Parathyroid adenoma (tissue), 2 donors: Measurements from ENCODE around the gene ZG16.
A peak's percentile ranks its signal among the peaks of the same experiment; 100 is the strongest.

Experiments
- H2AFZ ChIP-seq: fragments of 300-600 bp; sonication (generic); one replicate; pipeline ENCODE4 v1.7.0; 2017; ENCODE audit warnings: antibody characterized with exemption, mild to moderate bottlenecking
- H3K27ac ChIP-seq: fragments of 300-600 bp; sonication (generic); one replicate; pipeline ENCODE4 v1.7.0; 2017
- H3K27me3 ChIP-seq: fragments of 300-600 bp; sonication (generic); one replicate; pipeline ENCODE4 v1.7.0; 2017; ENCODE audit warnings: low read length; ENCODE audit not compliant: control insufficient read depth, insufficient read depth
- H3K36me3 ChIP-seq: fragments of 300-600 bp; sonication (generic); one replicate; pipeline ENCODE4 v1.7.0; 2017; ENCODE audit warnings: low read length; ENCODE audit not compliant: control insufficient read depth, insufficient read depth
- H3K4me1 ChIP-seq: fragments of 300-600 bp; sonication (generic); one replicate; pipeline ENCODE4 v1.7.0; 2017; ENCODE audit warnings: control low read depth
- H3K4me2 ChIP-seq: fragments of 300-600 bp; sonication (generic); one replicate; pipeline ENCODE4 v1.7.0; 2017; ENCODE audit warnings: low read length
- H3K4me3 ChIP-seq: fragments of 300-600 bp; sonication (generic); one replicate; pipeline ENCODE4 v1.7.0; 2017; ENCODE audit warnings: low read depth, low read length
- H3K79me2 ChIP-seq: fragments of 300-600 bp; sonication (generic); one replicate; pipeline ENCODE4 v1.7.0; 2017; ENCODE audit warnings: control low read depth
- H3K9ac ChIP-seq: fragments of 300-600 bp; sonication (generic); one replicate; pipeline ENCODE4 v1.7.0; 2017; ENCODE audit warnings: mild to moderate bottlenecking
- H3K9me3 ChIP-seq: fragments of 300-600 bp; sonication (generic); one replicate; pipeline ENCODE4 v1.7.0; 2017; ENCODE audit warnings: low read length; ENCODE audit not compliant: control insufficient read depth
- TF ChIP-seq, protein P1 (sequence below): fragments of 300-600 bp; sonication (generic); IDR thresholded peaks from one replicate; pipeline ENCODE4 v1.7.0; 2017; ENCODE audit warnings: antibody characterized with exemption, mild to moderate bottlenecking
- donor health status: primary hyperparathyroidism.

The ZG16 gene

DNA sequence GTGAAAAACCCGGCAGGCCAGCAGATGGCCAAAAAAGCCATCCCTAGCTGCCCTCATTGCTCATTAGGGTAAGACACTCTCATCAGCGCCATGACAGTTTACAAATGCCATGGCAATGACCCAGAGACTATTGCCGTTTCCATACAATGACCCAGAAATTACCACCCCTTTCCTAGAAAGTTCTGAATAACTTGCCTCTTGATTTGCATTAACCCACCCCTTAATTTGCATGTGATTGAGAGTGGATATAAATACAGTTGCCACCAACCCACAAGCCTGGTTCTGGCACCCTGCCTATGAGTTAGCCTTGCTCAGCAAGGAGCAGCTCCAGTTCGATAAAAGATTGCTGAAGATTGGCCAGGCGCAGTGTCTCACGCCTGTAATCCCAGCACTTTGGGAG is 16.2 kb upstream of the ZG16 start:
- TF ChIP-seq, protein P1, sequence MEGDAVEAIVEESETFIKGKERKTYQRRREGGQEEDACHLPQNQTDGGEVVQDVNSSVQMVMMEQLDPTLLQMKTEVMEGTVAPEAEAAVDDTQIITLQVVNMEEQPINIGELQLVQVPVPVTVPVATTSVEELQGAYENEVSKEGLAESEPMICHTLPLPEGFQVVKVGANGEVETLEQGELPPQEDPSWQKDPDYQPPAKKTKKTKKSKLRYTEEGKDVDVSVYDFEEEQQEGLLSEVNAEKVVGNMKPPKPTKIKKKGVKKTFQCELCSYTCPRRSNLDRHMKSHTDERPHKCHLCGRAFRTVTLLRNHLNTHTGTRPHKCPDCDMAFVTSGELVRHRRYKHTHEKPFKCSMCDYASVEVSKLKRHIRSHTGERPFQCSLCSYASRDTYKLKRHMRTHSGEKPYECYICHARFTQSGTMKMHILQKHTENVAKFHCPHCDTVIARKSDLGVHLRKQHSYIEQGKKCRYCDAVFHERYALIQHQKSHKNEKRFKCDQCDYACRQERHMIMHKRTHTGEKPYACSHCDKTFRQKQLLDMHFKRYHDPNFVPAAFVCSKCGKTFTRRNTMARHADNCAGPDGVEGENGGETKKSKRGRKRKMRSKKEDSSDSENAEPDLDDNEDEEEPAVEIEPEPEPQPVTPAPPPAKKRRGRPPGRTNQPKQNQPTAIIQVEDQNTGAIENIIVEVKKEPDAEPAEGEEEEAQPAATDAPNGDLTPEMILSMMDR, result no peak
- no peak overlapping the region for H2AFZ ChIP-seq
- H3K27me3 ChIP-seq, result no peaks in the 10 kb centered on the region
- peaks cover 29% of the 10 kb centered on the region for H3K4me1 ChIP-seq
- H3K36me3 ChIP-seq, result no peaks in the 10 kb centered on the region
- H3K9me3 ChIP-seq, result no peaks in the 10 kb centered on the region
- H3K4me2 ChIP-seq, result no peak overlapping the region
- no peak overlapping the region for H3K9ac ChIP-seq
- H3K4me3 ChIP-seq, result no peak overlapping the region
- no peaks in the 10 kb centered on the region for H3K79me2 ChIP-seq
- peak overlapping the region; percentile 85 for H3K27ac ChIP-seq

DNA sequence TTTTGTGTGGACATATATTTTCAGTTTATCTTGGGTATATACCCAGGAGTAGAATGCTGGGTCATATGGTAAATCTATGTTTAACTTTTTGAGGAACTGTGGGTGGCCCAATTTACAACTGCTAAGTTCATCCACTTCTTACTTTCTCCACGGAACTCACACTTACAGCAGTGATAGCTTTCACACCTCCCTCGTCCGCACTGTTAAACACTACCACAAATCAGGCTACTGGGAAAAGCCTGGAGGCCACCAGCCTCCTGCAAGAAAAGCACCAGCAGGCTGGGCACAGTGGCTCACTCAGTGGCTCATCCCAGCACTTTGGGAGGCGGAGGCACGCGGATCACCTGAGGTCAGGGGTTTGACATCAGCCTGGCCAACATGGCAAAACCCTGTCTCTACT is 14.7 kb upstream of the ZG16 start:
- Histone ChIP-seq H2AFZ (no peak overlapping the region), H3K4me2 (no peak overlapping the region), H3K79me2 (no peaks in the 10 kb centered on the region), H3K9me3 (no peaks in the 10 kb centered on the region), H3K4me3 (no peak overlapping the region), H3K27me3 (no peaks in the 10 kb centered on the region), H3K36me3 (no peaks in the 10 kb centered on the region), H3K9ac (no peak overlapping the region), H3K27ac (no peak overlapping the region), H3K4me1 (peaks cover 28% of the 10 kb centered on the region)
- TF ChIP-seq, protein P1, result no peak

DNA sequence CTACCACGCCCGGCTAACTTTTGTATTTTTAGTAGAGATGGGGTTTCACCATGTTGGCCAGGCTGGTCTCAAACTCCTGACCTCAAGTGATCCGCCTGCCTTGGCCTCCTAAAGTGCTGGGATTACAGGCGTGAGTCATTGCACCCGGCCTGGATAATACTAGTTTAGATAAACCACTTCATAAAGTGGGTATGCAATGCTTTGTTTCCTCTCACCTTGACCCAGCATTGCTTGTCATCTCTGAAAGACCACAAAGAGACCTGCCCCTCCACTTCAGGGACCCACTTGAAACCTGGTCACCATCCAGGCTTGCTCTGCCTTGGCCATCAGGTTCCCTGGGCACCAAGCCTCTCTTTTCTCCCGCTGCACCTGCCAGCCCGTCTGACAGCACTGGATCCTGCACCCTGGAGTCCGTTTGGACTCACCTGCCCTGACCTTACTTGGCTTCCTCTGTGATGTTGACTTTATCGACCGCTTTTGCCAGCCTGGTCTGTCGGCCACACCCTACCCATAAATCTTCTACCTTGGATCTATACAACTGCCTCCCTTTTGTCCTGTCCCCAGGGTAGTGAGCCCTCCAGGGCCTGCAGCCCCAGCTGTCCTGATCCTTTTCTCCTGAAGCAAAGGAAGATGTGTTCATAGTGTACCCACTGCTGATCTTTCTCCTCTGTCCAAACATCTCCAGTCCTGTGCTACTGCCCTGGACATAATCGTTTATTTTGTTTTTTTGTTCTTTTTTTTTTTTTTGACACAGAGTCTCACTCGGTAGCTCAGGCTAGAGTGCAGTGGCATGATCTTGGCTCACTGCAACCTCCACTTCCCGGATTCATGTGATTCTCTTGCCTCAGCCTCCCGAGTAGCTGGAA is 12.7 kb upstream of the ZG16 start:
- Histone ChIP-seq H3K79me2 (no peaks in the 10 kb centered on the region), H3K36me3 (no peaks in the 10 kb centered on the region), H3K4me2 (no peak overlapping the region), H2AFZ (peak overlapping the region; percentile 62), H3K9me3 (no peaks in the 10 kb centered on the region), H3K4me3 (no peak overlapping the region), H3K27me3 (no peaks in the 10 kb centered on the region), H3K4me1 (peaks cover 23% of the 10 kb centered on the region), H3K9ac (no peak overlapping the region), H3K27ac (no peak overlapping the region)
- TF ChIP-seq, protein P1, result no peak

DNA sequence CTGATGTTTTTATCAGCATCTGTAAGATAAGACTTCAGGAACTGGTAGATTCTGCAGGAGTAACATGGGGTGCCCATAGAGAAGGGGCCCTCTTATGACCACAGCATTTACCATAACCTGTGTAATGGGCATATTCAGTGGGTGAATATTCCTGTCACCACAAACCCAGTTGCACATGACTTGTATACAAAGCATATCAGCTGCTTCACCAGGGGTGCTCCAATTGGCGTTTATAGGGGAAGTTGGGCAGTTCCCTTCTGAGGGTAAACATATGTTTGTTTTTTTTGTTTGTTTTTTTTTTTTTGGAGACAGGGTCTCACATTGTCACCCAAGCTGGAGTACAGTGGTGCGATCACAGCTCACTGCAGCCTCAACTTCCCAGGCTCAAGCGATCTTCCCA is 11.5 kb upstream of the ZG16 start:
- H3K27me3 ChIP-seq, result no peaks in the 10 kb centered on the region
- no peak overlapping the region for H3K27ac ChIP-seq
- no peak overlapping the region for H3K9ac ChIP-seq
- H3K9me3 ChIP-seq, result no peaks in the 10 kb centered on the region
- no peaks in the 10 kb centered on the region for H3K79me2 ChIP-seq
- no peak overlapping the region for H2AFZ ChIP-seq
- no peaks in the 10 kb centered on the region for H3K36me3 ChIP-seq
- no peak overlapping the region for H3K4me2 ChIP-seq
- H3K4me3 ChIP-seq, result no peak overlapping the region
- peaks cover 18% of the 10 kb centered on the region for H3K4me1 ChIP-seq
- TF ChIP-seq, protein P1, result no peak

DNA sequence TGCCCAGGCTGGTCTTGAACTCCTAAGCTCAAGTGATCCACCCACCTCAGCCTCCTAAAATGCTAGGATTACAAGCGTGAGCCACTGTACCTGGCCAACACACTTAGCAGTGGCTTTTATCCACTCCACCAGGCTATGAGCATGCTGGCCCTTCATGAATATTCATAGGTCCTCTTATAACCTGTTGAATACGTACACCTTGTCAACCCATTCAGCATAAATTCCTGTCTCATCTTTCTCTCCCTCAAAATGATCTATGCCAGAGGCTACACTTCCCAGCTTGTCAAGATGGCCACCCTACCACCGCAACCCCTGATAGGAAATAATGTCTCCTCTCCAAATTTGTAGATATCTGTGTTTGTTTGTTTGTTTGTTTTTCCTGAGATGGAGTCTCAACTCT is 11.0 kb upstream of the ZG16 start:
- H3K4me2 ChIP-seq, result no peak overlapping the region
- H3K9me3 ChIP-seq, result no peaks in the 10 kb centered on the region
- no peak overlapping the region for H3K9ac ChIP-seq
- H3K27ac ChIP-seq, result no peak overlapping the region
- H3K36me3 ChIP-seq, result no peaks in the 10 kb centered on the region
- no peak overlapping the region for H3K4me3 ChIP-seq
- H3K79me2 ChIP-seq, result no peaks in the 10 kb centered on the region
- TF ChIP-seq, protein P1, result no peak
- no peak overlapping the region for H2AFZ ChIP-seq
- no peaks in the 10 kb centered on the region for H3K27me3 ChIP-seq
- H3K4me1 ChIP-seq, result peaks cover 16% of the 10 kb centered on the region
